Neural cell (in vitro differentiated cells): ENCODE results near the gene ADGRG7.

Experiments
- CTCF ChIP-seq: fragments of 450-650 bp; IDR thresholded peaks from 2 replicates; pipeline ENCODE4 v1.5.1; 2014; ENCODE audit warnings: antibody characterized with exemption, mild to moderate bottlenecking, moderate library complexity; ENCODE audit not compliant: poor library complexity, severe bottlenecking
- EP300 ChIP-seq: fragments of 450-650 bp; conservative IDR thresholded peaks from 2 replicates; pipeline ENCODE4 v1.6.1; 2014; ENCODE audit warnings: antibody characterized with exemption, mild to moderate bottlenecking, moderate library complexity; ENCODE audit not compliant: poor library complexity, severe bottlenecking
- EZH2 ChIP-seq: fragments of 200-600, 300-800 bp; shearing (Covaris generic), sonication (generic); IDR thresholded peaks from 2 replicates; pipeline ENCODE4 v1.6.1; 2014; ENCODE audit warnings: antibody characterized with exemption, low read length, borderline replicate concordance, mild to moderate bottlenecking; ENCODE audit not compliant: insufficient read depth, poor library complexity, severe bottlenecking
- RAD21 ChIP-seq: fragments of 450-650 bp; conservative IDR thresholded peaks from 2 replicates; pipeline ENCODE4 v1.6.1; 2014; ENCODE audit warnings: antibody characterized with exemption, mild to moderate bottlenecking, moderate library complexity
- REST ChIP-seq: IDR thresholded peaks from 2 replicates; pipeline ENCODE4 v1.6.1; 2012; ENCODE audit warnings: borderline replicate concordance
- TAF1 ChIP-seq: IDR thresholded peaks from 2 replicates; pipeline ENCODE4 v1.6.1; 2012; ENCODE audit warnings: low read depth

GRCh38 chr3:100562224-100562857 is 47.1 kb upstream of the ADGRG7 start:
- TF ChIP-seq CTCF (no peak), TAF1 (no peak), EZH2 (no peak), RAD21 (no peak), REST (no peak), EP300 (no peak)
